Fibroblast of skin of abdomen (primary cell): ENCODE results near the gene TMEM154.

Experiments used
- DNase-seq: peaks from one replicate; pipeline ENCODE4 v3.0.0-alpha.2; 2013

Gene TMEM154

GRCh38 chr4:152626790-152627189 is 53.0 kb downstream of the TMEM154 start:
- DNase-seq = no peak

GRCh38 chr4:152620915-152621314 is 58.9 kb downstream of the TMEM154 start:
- no peak for DNase-seq

- no peak for DNase-seq
Observed at GRCh38 chr4:152620218-152620617, 59.6 kb downstream of the TMEM154 start.

DNA sequence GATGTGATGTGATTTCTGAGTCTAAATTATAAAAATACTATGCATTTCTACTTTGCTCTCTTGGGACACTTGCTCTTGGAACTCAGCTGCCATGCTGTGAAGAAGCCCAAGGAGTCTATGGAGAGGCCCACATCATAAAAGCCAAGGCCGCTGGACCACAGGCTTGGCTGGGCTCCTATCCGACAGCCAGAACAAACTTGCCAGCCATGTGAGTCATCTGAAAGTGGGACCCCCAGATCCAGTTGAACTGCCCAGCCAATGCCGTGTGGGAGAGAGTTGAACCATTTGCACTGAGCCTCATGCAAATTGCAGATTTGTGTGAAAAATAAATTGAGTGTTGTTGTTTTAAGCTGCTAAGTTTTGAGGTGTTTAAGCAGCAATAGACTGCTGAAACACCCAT is 60.2 kb downstream of the TMEM154 start:
- DNase-seq = no peak

DNA sequence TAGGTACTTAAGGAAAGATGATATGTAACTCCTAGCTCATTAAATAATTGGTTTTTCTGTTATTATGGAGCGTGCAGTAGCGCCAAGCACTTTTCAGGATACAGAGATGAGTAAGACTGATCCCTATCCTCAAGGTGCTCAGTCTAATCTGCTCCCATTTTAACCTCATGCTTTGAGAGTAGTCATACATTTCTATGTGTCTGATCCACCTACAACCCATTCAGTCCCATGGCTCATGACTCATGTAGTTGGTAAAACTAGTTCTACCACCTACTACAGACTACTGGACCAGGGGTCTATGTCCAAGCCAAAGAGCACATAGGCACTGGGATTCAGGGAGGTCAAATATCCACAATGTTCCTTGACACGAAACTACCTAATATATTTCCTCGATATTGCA is 60.8 kb downstream of the TMEM154 start:
- DNase-seq = no peak

GRCh38 chr4:152616804-152617203 is 63.0 kb downstream of the TMEM154 start:
- no peak for DNase-seq

- DNase-seq = no peak
Observed at GRCh38 chr4:152613841-152614721, 65.7 kb downstream of the TMEM154 start.

GRCh38 chr4:152613351-152613750 is 66.4 kb downstream of the TMEM154 start:
- no peak for DNase-seq

GRCh38 chr4:152610131-152610530 is 69.7 kb downstream of the TMEM154 start:
- no peak for DNase-seq

DNA sequence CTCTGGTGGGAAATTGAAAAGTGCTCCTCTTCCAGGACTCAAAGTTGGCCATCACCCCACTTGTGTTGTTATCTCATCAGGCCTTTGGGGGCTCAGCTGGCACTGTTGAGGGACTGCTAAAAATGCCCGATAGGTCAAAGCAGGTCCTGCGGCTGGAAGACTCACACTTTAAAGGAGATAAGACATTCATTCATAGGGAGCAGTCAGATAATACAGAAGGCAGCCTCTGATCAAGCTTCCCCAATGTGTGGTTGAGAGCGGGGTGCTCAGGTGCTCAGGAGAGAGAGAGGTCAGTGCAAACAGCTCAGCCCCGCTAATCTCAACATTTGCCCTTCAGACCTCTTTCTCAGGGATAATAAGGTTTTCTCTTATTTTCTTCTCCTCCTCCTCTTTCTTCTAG is 70.3 kb downstream of the TMEM154 start:
- no peak for DNase-seq

GRCh38 chr4:152607178-152607577 is 72.6 kb downstream of the TMEM154 start:
- DNase-seq = no peak

- DNase-seq = no peak
Observed at GRCh38 chr4:152606753-152607152, 73.0 kb downstream of the TMEM154 start.

DNA sequence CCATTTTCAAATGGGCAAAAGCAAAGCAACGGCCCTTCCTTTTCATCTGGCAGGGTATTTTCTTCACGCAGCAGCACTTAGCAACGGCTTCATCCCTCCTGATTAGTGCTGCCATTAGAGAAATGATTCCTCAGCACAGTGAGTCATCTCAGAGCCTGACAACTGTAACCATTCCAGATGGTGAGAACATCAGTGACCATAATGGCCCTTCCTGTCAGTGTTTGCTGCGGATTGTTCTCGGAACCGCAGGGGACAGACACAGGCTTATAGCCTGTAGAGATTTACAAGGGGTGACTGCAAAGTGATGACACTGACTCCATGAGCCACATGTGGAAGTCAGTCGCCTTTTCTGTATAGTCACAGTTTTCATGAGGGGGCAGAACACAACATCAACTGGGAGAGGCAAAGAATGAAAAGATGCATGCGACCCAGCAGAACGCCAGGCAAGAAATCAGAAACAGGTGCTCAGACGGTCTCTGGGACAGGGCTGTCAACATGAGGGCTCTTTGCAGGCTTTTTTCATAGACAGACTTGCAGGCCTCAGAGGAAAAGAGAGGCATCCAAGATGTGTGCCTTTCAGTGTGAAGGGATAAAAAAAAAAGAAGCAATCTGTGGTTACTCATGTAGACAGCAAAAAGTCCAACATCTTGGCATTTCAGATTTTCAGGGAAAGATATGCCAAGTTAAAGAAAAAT is 74.0 kb downstream of the TMEM154 start:
- peak; percentile 68 for DNase-seq

DNA sequence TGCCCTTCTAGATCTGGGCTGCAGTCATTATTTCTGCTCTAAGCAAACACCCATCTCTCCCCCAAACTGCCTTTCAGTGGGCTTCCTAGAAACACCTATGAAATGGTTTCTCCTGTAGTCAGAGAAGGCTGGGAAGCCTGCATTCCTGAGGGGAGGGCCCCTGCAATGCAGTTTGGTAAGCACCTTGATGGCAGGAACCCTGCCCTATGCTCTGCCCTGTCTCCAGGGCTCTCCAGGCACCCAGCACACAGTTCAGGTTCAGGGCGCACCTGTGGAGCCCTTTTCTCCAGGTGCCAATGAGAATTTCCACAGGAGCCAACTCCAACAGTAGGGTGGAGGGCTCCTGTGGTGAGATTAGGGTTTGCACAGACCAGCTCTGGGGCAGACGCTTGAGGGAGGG is 74.8 kb downstream of the TMEM154 start:
- DNase-seq = no peak

DNA sequence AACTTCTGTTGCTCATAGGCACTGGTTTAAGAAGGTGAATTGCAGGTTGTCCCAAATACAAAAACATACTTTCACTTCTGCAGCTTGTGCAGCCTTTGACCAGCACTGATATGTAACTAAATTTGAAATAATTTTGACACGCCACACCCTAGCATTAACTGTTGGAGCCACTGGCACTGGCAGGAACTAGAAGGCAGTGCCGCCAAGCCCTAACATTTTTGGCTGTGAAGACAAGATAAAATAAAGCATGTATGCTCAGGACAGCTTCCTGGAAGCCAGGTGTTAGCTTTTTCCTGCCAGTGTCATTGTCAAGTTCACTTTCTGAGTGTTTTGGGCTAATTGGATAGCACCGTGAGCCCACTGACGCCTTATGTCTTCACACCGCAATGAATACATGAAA is 78.6 kb downstream of the TMEM154 start:
- DNase-seq = no peak

DNA sequence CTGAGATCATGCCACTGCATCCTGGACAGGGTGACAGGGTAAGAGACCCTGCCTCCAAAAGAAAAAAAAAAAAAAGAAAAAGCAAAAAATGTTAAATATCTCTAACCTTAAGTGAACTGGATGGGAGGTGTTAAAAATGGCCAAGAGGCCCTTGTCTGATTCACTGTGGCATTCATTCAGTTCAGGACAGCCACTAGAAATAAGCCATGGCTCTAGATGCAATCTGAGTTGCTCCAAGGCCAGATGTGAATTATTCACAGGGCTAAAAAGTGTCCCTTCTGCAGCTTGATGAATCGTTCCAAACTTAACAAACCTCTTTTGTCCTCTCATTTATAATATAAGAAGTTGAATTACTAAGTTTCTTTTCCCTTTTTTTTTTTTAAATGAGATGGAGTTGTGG is 80.2 kb downstream of the TMEM154 start:
- DNase-seq = no peak

- no peak for DNase-seq
Observed at GRCh38 chr4:152599095-152599494, 80.7 kb downstream of the TMEM154 start.

DNA sequence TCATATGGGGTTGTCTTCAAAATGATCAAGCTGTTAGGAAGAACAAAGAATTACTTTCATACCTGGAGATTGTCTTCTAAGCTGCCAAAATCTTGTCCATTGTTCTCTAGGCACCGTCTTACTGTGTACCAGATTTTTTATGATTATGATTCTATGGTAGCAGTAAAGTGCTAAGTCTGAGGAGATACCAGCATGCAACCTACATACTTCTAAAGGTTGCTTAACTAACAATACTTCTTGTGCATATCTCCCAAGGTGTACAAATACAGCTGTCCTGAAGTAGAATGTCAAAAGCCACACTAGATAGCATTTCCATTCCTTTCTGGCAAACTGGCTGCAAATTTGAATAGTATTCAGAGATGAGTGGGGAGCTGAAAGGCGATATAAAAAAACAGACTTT is 81.3 kb downstream of the TMEM154 start:
- DNase-seq = no peak

- DNase-seq = peak; percentile 17
Observed at GRCh38 chr4:152594978-152595925, 84.5 kb downstream of the TMEM154 start.

DNA sequence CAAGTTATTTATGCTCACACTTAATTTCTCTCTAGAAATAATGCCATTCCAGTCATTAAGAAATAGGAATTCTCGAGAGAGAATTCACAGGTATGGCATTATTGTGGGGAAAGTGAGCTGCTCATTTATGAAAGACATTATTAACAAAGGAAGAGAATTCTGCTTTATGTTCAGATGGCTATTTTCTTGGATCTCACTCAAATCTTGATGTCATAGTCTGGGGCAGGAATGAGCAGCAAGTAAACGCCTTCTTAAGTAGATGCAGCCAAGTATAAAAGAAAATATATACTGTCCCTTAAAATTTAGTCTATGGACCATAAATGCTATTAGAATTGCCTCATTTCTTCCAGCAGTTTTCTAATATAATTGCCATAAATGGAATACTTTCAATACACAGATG is 85.7 kb downstream of the TMEM154 start:
- no peak for DNase-seq

- DNase-seq = no peak
Observed at GRCh38 chr4:152591876-152592275, 87.9 kb downstream of the TMEM154 start.

DNA sequence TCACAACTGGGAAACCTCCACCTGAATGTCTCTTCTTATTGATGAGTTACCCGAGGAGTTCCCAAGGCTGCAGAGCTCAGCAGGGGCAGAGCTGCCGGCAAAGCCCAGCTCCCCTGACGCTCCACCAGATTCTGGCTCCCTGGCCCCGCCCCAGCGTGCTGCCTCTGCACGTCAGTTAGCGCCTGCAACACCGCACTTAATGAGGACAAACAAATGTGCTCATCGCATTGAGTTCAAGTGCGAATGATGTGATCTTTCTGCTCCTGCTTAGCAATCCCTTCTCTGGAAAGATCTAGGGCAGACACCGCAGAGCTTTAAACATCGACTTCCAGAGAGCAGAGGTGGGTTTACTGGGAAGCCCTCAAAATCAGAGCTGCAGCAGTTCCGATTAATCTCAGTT is 88.4 kb downstream of the TMEM154 start:
- peak; percentile 47 for DNase-seq
